Liver (tissue), 9 donors: ENCODE results near the gene CPA5. TPM values are rescaled to one million over a fixed set of nuclear protein-coding genes. Genes with fewer than 3 reads are reported as not detected.

Source experiments
- DNase-seq: peaks from one replicate; pipeline ENCODE4 v3.0.0-alpha.2; 2017; ENCODE audit warnings: low spot score
- H3K27ac ChIP-seq, 2 donors: one replicate each; pipeline ENCODE4 v1.7.0; 2013; ENCODE audit warnings: inconsistent platforms in 2 of 2, low read length in 2 of 2, control low read depth in 1 of 2, low read depth in 1 of 2, mild to moderate bottlenecking in 1 of 2
- H3K27me3 ChIP-seq, 4 donors: one replicate each; pipeline versions ENCODE4 v1.6.1 to v1.7.0; 2013; ENCODE audit warnings: low read length in 3 of 4, inconsistent platforms in 1 of 4, mild to moderate bottlenecking in 1 of 4, moderate library complexity in 1 of 4; ENCODE audit not compliant: control insufficient read depth in 4 of 4, insufficient read depth in 4 of 4
- H3K36me3 ChIP-seq, 4 donors: one replicate each; pipeline versions ENCODE4 v1.6.1 to v1.7.0; 2013; ENCODE audit warnings: low read length in 3 of 4, mild to moderate bottlenecking in 3 of 4, low read depth in 1 of 4, moderate library complexity in 1 of 4; ENCODE audit not compliant: control insufficient read depth in 4 of 4, insufficient read depth in 3 of 4
- H3K4me1 ChIP-seq, 4 donors: one replicate each; pipeline versions ENCODE4 v1.6.1 to v1.7.0; 2013; ENCODE audit warnings: low read length in 3 of 4, mild to moderate bottlenecking in 3 of 4, moderate library complexity in 1 of 4; ENCODE audit not compliant: control insufficient read depth in 4 of 4, insufficient read depth in 4 of 4
- H3K4me3 ChIP-seq, 3 donors: one replicate each; pipeline versions ENCODE4 v1.6.1 to v1.7.0; 2013; ENCODE audit warnings: low read length in 3 of 3, control low read depth in 1 of 3, low read depth in 1 of 3, mild to moderate bottlenecking in 1 of 3
- H3K9ac ChIP-seq, 2 donors: one replicate each; pipeline ENCODE4 v1.7.0; 2013; ENCODE audit warnings: low read length in 2 of 2, mild to moderate bottlenecking in 2 of 2, moderate library complexity in 2 of 2, control low read depth in 1 of 2, low read depth in 1 of 2
- H3K9me3 ChIP-seq, 4 donors: one replicate each; pipeline versions ENCODE4 v1.6.1 to v1.7.0; 2013; ENCODE audit warnings: low read length in 3 of 4; ENCODE audit not compliant: control insufficient read depth in 4 of 4
- ATF3 ChIP-seq: IDR thresholded peaks from 2 replicates; pipeline ENCODE4 v1.6.1; 2016; ENCODE audit warnings: antibody characterized with exemption
- CTCF ChIP-seq: fragments of 150-350 bp; IDR thresholded peaks from 2 replicates; pipeline ENCODE4 v1.5.1; 2017; ENCODE audit warnings: improper control_type of control experiment, low read depth, low read length; ENCODE audit not compliant: missing input control
- EGR1 ChIP-seq, 2 donors: IDR thresholded peaks; 2 replicates each; pipeline ENCODE4 v1.6.1; 2016 to 2018; ENCODE audit warnings: antibody characterized with exemption in 2 of 2, low read depth in 2 of 2
- FOXA2 ChIP-seq: IDR thresholded peaks from 2 replicates; pipeline ENCODE4 v1.6.1; 2016; ENCODE audit warnings: antibody characterized with exemption
- GABPA ChIP-seq, 2 donors: IDR thresholded peaks in 1 of 2; conservative IDR thresholded peaks in 1 of 2; 2 replicates each; pipeline ENCODE4 v1.6.1; 2016; ENCODE audit warnings: antibody characterized with exemption in 2 of 2, mild to moderate bottlenecking in 1 of 2, moderate library complexity in 1 of 2
- HNF4A ChIP-seq, 2 donors: conservative IDR thresholded peaks; 2 replicates each; pipeline ENCODE4 v1.6.1; 2016; ENCODE audit warnings: antibody characterized with exemption in 2 of 2, mild to moderate bottlenecking in 2 of 2
- HNF4G ChIP-seq: IDR thresholded peaks from 2 replicates; pipeline ENCODE4 v1.6.1; 2016; ENCODE audit warnings: antibody characterized with exemption
- JUND ChIP-seq, 2 donors: IDR thresholded peaks; 2 replicates each; pipeline ENCODE4 v1.6.1; 2016; ENCODE audit warnings: antibody characterized with exemption in 2 of 2
- MAX ChIP-seq: IDR thresholded peaks from 2 replicates; pipeline ENCODE4 v1.6.1; 2016; ENCODE audit warnings: antibody characterized with exemption
- NR2F2 ChIP-seq: IDR thresholded peaks from 2 replicates; pipeline ENCODE4 v1.6.1; 2016; ENCODE audit warnings: antibody characterized with exemption
- RXRA ChIP-seq, 2 donors: IDR thresholded peaks; 2 replicates each; pipeline ENCODE4 v1.6.1; 2017 to 2018; ENCODE audit warnings: antibody characterized with exemption in 2 of 2, mild to moderate bottlenecking in 1 of 2
- SP1 ChIP-seq: IDR thresholded peaks from 2 replicates; pipeline ENCODE4 v1.6.1; 2018; ENCODE audit warnings: antibody characterized with exemption, mild to moderate bottlenecking
- TAF1 ChIP-seq: conservative IDR thresholded peaks from 2 replicates; pipeline ENCODE4 v1.6.1; 2016; ENCODE audit warnings: antibody characterized with exemption, mild to moderate bottlenecking
- YY1 ChIP-seq: IDR thresholded peaks from 2 replicates; pipeline ENCODE4 v1.6.1; 2016; ENCODE audit warnings: antibody characterized with exemption, mild to moderate bottlenecking
- ZBTB33 ChIP-seq: IDR thresholded peaks from 2 replicates; pipeline ENCODE4 v1.6.1; 2016; ENCODE audit warnings: antibody characterized with exemption
- WGBS: extraction: QIAGEN DNeasy Blood & Tissue Kit; methylation state at CpG from one replicate; pipeline ENCODE4 v1.1.7; 2013; 5-methylcytosine and 5-hydroxymethylcytosine counted together
- polyA plus RNA-seq, 2 donors: library from polyadenylated mRNA; stranded (reverse) in 1 of 2; unstranded in 1 of 2; fragments of 200-250 nt in 1 of 2; fragments of >200 nt in 1 of 2; fragmentation: Nextera tagmentation in 1 of 2; extraction: Ambion mirVana in 1 of 2; gene quantifications; one replicate each; pipeline versions ENCODE4 v1.2.1 to v1.2.3, GENCODE V29; 2013 to 2015
- total RNA-seq, 2 donors: library from RNA; depleted of rRNA; stranded (reverse); fragments of >200 nt; gene quantifications; one replicate each; pipeline ENCODE4 v1.2.3, GENCODE V29; 2014
- donor health status: healthy.
- donor health status: healthy.
- donor health status: healthy.
- donor health status: healthy.
- donor health status: healthy.

CPA5 gene
- total and polyA plus RNA-seq, 4 donors, result 0.33 TPM; not detected in 3

GRCh38 chr7:130359276-130359857 lies 14.8 kb downstream of the CPA5 start:
- Histone ChIP-seq H3K9me3 (peaks cover 3 to 11% (median 5%) of the 10 kb centered on the region in 4 donors), H3K4me3 (no peak overlapping the region), H3K4me1 (no peaks in the 10 kb centered on the region), H3K9ac (no peak overlapping the region), H3K36me3 (no peaks in the 10 kb centered on the region), H3K27ac (no peak overlapping the region), H3K27me3 (no peaks in the 10 kb centered on the region)
- DNase-seq, result no peak
- WGBS, result 92% methylated on average over 5 of the region's 5 CpGs
- TF ChIP-seq TAF1, result no peak
- TF ChIP-seq RXRA (IDR thresholded peaks at IDR 0.05), result no peak
- TF ChIP-seq ZBTB33, result no peak
- no peak for TF ChIP-seq JUND (IDR thresholded peaks at IDR 0.05)
- no peak for TF ChIP-seq EGR1 (IDR thresholded peaks at IDR 0.05; ENCODE audit: low read depth in 2 of 2)
- no peak for TF ChIP-seq ATF3
- TF ChIP-seq HNF4A (conservative IDR thresholded peaks at IDR 0.05), result no peak
- no peak for TF ChIP-seq HNF4G
- TF ChIP-seq CTCF, result no peak
- TF ChIP-seq YY1, result no peak
- TF ChIP-seq GABPA (IDR thresholded peaks at IDR 0.05 in 1 of 2, conservative IDR thresholded peaks at IDR 0.05 in 1 of 2), result no peak
- no peak for TF ChIP-seq FOXA2
- no peak for TF ChIP-seq SP1

GRCh38 chr7:130360518-130360917 lies 15.9 kb downstream of the CPA5 start:
- Histone ChIP-seq H3K27ac (no peak overlapping the region), H3K4me1 (no peaks in the 10 kb centered on the region), H3K36me3 (no peaks in the 10 kb centered on the region), H3K9me3 (peaks cover 3 to 11% (median 5%) of the 10 kb centered on the region in 4 donors), H3K9ac (no peak overlapping the region), H3K27me3 (no peaks in the 10 kb centered on the region), H3K4me3 (no peak overlapping the region)
- no peak for DNase-seq
- 90% methylated on average over 3 of the region's 3 CpGs for WGBS
- no peak for TF ChIP-seq YY1
- no peak for TF ChIP-seq JUND (IDR thresholded peaks at IDR 0.05)
- TF ChIP-seq RXRA (IDR thresholded peaks at IDR 0.05), result no peak
- no peak for TF ChIP-seq GABPA (IDR thresholded peaks at IDR 0.05 in 1 of 2, conservative IDR thresholded peaks at IDR 0.05 in 1 of 2)
- no peak for TF ChIP-seq NR2F2
- TF ChIP-seq HNF4G, result no peak
- no peak for TF ChIP-seq ATF3
- TF ChIP-seq MAX, result no peak
